Ammon's horn (tissue), 1 donor: ENCODE results near the gene GLI1.

Experiments
- DNase-seq: peaks from one replicate; pipeline ENCODE4 v3.0.0-alpha.2; 2016; ENCODE audit warnings: low spot score

GLI1 gene

DNA sequence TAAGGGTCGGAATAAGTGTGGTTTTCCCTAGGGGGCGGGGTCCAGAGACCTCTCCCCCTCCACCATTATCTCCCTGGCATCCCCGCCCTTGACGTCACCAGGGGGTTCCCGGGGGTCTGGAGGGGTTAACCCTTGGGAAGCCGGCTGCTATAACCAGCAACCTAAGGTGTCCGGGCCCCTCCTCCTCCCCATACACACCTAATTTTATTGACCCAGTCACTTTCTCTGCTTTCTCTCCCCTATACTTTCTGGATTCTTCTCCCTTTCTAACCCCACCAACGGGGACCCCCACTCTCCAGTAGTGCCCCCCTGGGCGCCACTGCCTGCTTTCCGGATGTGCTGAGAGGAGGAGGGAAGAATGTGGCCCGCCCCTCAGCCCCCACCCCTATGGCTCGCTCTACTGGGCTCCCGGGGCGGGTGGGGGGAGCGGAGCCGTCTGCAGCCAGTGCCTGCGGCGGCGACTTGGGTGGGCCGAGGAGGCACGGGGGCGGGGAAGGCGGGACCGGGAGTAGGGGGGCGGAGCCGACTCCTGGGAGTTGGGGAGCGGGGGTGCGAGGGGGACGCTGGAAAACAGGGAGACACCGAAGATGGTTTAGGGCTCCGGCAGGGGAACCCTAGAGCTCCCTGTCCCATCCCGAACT is 1.8 kb downstream of the GLI1 start:
- DNase-seq, result no peak

DNA sequence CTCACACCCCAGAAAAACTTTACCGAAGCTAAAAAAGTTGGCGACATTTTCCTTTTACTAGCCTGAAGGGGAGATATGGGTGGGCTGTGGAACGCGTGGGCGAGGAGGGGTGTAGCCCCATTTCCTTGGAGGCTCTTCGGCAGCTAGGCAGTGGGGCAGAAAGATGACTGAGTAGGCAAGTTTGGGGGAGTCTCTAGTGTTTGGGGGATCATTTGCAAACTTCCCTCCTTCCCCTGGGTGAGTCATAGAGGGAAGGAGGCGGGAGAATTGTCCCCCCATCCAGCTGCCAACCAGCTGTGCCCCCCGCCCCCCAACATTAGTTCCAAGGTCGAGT is 2.3 kb downstream of the GLI1 start:
- DNase-seq, result no peak

DNA sequence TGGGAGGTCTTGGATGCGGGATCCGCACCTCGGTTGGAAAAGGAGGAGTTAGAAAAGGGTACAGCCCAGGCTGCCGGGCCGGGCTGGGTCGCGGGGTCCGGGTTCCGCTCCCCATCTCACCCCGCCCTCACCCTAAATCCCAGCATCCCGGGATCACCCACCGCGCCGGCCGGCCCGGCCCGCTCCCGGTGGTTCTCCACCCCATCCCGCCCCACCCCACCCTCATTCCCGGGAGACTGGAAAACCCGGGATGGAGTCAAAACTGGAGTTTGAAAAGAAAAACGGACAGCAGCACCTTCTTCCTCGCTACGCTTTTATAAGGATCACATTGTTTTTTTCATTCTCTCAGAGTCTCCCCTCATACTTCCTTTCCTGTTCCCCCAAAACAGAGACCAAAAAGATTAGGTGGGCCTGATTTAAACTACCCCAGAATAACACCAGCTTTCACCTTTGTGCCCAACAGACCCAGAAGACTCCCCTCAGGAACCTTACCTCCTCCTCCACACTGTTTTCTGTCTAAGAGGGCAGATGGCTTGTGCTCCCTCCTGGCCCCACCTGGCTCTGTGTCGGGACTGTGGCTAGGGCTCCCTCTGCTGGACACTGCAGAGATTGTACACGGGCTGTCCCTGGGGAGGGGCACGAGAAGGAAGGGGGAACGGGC is 2.8 kb downstream of the GLI1 start:
- DNase-seq, result peak; percentile 86

DNA sequence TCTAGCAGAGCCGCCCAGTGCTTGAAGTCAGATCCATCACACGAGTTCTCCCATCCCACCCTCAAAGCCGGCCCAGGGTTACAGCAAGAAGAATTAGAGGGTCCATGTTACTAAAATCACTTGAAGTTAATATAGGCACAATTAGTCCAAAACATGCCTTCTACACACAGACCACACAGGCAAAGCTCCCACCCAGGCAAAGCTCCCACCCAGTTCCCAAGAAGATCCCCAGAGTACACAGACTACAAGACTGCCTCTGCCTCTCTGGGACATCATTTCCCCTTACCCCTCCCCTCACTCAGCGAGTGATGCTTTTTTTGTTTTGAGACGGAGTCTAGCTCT is 3.3 kb downstream of the GLI1 start:
- DNase-seq, result no peak

DNA sequence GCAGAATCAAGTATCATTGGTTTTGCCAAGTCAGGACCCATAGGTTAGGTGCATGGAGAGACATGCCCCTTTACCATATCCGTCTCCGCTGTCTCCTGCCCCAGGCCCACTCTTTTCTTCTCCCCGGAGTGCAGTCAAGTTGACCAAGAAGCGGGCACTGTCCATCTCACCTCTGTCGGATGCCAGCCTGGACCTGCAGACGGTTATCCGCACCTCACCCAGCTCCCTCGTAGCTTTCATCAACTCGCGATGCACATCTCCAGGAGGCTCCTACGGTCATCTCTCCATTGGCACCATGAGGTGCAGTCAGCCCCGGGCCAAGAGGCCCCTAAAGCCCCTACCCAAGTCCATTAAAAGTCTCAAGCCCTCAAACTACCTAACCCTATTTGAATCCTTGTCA is 5.0 kb downstream of the GLI1 start:
- DNase-seq, result no peak

DNA sequence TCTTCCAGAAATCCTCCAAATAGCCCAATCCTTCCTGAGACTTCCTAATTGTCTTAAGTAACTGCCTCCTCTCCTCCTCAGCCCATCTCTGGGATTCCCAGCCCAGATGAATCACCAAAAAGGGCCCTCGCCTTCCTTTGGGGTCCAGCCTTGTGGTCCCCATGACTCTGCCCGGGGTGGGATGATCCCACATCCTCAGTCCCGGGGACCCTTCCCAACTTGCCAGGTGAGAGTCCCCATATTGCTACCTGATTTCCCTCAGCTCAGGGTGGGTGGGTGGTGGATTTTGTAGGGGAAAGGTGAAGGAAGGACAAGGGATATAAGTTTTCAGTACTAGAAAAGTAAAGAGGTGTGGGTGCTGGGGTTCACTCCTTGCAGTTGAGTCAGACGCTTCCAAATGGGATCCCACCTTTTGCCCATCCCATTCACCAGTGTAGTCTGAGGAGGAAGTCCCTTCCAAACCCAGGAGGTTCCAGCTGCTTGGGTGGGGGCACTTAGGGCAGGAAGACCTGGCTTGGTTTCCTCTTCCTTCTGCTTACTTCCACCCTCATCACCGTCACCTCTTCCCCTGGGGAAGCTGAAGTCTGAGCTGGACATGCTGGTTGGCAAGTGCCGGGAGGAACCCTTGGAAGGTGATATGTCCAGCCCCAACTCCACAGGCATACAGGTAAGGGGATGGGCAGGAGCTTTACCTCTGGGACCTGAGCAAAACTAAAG is 5.6 kb downstream of the GLI1 start:
- no peak for DNase-seq

DNA sequence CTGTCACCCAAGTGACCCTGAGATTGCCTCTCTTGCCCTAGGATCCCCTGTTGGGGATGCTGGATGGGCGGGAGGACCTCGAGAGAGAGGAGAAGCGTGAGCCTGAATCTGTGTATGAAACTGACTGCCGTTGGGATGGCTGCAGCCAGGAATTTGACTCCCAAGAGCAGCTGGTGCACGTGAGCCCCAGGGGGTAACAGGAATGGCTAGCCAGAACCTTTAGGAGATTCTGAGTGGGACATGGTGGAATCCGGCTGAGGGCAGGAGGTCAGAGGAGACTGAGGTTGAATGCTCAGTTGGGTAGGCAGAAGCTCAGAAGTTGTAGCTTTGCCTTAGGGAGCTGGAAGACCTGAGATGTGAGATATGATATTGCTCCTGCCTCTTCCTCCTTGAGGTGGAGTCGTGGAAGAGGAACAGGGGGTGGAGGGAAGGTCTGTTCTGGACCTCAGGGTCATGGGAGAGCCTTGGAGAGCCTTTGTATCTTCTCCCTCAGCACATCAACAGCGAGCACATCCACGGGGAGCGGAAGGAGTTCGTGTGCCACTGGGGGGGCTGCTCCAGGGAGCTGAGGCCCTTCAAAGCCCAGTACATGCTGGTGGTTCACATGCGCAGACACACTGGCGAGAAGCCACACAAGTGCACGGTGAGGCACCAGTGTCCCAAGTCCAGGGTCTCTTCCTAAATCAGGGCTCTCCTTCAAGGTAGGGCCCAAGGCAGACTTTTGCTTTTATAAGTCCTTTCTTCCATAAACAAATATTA is 6.3 kb downstream of the GLI1 start:
- no peak for DNase-seq

DNA sequence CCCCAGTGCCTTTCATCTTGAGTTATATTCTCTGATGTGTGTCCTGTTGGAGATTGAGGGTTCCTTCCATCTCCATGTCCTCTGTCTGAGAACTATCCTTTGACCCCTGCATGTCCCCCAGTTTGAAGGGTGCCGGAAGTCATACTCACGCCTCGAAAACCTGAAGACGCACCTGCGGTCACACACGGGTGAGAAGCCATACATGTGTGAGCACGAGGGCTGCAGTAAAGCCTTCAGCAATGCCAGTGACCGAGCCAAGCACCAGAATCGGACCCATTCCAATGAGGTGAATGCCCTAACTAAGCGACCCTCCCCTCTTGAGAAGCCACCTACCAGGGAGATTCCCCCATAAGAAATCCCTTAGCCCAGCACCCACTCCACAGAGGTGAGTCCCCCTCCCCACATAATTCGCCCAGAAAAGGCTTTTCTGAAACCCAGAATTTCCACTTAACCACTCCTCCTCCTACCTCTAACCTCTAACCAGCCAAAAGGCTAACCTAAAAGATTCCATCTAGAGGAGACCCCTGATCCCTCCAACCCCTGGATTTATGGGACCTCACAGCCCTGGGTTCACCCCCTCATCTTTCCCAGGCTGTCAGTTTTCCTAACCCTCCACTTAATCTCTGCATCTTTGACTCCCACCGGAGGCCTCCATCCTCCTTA is 7.8 kb downstream of the GLI1 start:
- DNase-seq, result no peak

DNA sequence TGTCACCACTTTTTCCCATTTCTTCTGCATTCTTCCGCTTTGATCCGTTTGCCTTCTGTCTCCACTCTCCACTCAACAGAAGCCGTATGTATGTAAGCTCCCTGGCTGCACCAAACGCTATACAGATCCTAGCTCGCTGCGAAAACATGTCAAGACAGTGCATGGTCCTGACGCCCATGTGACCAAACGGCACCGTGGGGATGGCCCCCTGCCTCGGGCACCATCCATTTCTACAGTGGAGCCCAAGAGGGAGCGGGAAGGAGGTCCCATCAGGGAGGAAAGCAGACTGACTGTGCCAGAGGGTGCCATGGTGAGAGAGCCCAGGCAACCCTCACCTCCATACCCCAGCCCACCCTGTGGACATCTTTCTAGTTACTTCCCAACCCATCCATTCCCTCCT is 8.3 kb downstream of the GLI1 start:
- DNase-seq, result no peak

DNA sequence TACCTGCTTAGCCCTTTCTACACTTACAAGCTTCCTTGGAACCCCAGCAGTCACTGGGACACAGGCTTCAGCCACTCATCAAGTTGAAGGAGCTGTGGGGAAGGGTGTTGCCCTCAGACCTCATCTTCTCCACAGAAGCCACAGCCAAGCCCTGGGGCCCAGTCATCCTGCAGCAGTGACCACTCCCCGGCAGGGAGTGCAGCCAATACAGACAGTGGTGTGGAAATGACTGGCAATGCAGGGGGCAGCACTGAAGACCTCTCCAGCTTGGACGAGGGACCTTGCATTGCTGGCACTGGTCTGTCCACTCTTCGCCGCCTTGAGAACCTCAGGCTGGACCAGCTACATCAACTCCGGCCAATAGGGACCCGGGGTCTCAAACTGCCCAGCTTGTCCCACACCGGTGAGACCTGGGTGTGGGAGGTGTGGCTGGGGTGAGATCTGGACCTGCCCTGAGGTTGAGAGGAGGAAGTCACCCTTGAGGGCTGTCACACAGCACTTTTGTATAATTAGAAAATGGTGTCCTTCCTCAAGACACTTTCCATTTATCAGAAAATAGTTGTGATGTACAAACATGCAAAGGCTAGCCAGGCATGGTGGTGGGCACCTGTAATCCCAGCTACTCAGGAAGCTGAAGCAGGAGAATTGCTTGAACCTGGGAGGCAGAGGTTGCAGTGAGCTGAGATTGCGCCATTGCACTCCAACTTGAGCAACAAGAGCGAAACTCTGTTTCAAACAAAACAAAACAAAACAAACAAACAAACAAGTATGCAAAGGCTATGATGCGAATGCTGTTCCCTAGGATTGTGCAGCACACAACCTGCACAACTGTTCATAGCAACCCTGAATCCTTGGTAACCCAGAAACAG is 9.9 kb downstream of the GLI1 start:
- no peak for DNase-seq

DNA sequence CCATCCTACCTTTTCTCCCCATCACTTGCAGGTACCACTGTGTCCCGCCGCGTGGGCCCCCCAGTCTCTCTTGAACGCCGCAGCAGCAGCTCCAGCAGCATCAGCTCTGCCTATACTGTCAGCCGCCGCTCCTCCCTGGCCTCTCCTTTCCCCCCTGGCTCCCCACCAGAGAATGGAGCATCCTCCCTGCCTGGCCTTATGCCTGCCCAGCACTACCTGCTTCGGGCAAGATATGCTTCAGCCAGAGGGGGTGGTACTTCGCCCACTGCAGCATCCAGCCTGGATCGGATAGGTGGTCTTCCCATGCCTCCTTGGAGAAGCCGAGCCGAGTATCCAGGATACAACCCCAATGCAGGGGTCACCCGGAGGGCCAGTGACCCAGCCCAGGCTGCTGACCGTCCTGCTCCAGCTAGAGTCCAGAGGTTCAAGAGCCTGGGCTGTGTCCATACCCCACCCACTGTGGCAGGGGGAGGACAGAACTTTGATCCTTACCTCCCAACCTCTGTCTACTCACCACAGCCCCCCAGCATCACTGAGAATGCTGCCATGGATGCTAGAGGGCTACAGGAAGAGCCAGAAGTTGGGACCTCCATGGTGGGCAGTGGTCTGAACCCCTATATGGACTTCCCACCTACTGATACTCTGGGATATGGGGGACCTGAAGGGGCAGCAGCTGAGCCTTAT is 10.8 kb downstream of the GLI1 start:
- DNase-seq, result no peak

DNA sequence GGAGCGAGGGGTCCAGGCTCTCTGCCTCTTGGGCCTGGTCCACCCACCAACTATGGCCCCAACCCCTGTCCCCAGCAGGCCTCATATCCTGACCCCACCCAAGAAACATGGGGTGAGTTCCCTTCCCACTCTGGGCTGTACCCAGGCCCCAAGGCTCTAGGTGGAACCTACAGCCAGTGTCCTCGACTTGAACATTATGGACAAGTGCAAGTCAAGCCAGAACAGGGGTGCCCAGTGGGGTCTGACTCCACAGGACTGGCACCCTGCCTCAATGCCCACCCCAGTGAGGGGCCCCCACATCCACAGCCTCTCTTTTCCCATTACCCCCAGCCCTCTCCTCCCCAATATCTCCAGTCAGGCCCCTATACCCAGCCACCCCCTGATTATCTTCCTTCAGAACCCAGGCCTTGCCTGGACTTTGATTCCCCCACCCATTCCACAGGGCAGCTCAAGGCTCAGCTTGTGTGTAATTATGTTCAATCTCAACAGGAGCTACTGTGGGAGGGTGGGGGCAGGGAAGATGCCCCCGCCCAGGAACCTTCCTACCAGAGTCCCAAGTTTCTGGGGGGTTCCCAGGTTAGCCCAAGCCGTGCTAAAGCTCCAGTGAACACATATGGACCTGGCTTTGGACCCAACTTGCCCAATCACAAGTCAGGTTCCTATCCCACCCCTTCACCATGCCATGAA is 11.5 kb downstream of the GLI1 start:
- no peak for DNase-seq

DNA sequence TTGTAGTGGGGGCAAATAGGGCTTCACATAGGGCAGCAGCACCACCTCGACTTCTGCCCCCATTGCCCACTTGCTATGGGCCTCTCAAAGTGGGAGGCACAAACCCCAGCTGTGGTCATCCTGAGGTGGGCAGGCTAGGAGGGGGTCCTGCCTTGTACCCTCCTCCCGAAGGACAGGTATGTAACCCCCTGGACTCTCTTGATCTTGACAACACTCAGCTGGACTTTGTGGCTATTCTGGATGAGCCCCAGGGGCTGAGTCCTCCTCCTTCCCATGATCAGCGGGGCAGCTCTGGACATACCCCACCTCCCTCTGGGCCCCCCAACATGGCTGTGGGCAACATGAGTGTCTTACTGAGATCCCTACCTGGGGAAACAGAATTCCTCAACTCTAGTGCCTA is 12.1 kb downstream of the GLI1 start:
- DNase-seq, result no peak

DNA sequence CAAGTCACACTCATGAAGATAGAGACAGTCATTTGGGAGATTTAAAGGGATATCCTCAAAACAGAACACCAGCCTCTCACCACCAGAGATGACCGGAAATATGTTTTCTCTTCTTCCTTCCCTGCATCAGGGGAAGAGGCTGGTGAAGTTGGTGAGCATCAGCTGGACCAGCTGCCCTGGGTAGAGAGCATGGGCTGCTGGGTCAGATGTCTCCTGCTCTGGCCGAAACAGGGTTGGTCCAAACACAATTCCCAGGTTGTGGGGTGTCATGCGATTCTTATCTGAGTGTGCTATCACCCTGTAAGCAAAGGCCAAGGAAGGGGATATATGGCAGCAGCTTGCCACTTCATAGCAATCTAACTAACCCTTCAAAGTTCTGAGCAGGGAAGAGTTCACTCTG is 12.8 kb downstream of the GLI1 start:
- DNase-seq, result no peak

DNA sequence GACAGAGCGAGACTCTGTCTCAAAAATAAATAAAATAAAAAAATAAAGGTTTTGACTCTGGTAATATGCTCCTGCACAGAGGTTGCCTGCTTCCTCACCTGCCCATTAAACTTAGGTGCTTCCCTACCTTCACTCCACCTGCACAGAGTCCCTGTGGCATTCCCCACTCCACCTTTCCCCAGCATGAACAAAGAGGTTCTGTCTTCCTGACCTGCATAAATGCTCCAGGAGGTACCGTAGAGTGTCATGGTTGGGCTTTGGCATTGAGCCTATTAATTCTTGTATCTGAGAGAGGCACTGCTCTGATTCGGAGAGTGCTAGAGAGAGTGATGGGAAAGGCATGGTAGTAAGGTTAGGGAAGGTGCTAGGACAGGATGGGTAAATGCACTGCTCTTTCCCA is 13.8 kb downstream of the GLI1 start:
- no peak for DNase-seq

DNA sequence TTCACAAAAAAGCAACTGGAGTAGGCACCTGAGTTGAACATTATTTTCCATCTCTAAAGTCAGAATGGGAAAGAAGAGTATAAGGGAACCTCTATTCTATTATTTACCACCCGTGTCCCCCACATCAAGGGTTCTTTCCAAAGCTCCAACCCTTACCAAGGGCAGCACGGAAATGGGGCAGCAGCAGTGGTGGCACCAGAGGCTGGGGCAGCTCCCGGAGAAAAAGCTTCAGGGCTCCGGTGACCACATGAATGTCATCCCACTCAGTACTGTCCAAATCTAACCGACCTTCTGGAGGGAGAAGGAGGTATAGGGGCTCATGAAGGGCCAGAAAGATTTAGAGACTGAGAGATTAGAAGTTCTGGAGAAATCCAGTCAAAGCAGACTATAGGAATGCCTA is 14.3 kb downstream of the GLI1 start:
- DNase-seq, result no peak

DNA sequence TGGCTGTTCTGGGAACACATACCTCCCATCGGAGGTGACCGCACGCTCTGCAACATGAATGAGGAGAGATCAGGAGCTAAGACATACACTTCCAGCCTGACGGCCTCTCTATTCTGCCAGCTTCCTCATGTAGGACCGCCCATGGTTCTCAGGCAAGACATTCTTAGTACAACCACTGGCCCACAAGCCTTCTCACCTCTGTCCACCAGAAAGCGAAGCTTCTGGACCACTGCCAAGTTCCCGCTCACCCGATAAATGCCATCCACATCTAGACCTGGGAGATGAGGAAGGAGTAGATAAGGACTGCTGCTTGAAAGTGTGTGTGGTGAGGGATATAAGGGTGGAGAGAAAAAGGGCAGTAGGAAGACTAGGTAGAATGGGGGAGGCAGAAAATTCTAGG is 14.8 kb downstream of the GLI1 start:
- DNase-seq, result no peak

DNA sequence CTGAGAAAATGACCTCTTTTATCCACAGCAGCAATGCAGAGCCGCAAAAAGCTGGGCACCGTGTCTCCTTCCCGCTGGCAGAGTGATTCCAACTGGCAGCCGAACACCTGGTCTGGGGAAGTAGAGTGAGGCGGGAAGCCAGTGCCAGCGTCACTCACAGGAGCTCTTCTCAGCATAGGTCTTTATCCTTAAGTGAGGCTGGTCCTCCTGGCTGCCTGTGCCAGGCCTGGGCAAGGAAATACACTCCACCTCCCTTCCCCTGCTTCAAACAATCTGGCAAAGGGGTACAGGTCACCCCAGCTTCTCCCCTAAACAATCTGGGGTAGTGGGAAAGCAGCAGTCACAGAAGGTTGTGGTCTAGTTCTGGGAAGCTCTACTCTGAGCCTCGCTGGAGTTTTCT is 15.3 kb downstream of the GLI1 start:
- DNase-seq, result no peak

DNA sequence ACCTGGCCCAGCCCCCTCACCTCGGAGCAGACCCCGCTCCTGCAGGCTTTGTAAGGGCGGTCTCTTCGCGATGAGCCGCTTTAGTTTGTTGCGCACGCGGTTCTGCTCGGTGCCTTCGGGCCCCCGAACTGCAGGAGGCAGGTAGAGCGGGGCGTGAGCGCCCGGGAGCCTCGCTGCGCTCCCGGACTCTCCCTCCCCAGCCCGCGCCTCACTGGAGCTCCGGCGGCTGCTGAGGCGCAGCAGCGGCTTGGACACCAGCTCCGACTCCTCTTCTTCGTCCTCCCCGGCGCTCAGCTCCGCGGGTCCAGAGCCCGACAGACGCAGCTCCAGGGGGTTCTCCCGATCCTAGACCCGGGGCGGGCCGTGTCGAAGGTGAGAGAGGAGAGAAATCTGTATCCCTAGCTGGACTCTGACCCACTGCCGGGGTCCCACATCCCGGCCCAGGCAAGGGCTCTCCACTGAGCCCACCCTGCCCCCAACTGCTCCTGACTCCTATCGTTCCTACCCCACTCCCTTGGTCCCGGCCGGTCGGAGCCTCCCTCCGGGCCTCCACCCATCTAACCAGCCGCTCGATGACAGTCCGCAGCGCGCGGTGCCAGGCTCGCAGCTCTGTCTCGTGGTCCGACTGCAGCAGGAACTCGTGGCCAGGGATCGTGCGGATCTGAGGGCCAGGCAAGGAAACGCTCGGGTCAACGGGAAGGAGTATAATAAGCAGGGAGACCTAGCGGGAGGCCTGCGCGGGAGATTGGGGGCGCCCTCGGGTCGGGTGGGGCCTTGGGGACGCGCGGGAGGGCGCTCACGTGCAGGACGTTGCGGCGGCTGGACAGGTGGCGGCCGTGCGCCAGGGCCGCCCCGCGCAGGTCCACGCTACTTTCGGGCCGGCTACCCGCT is 15.9 kb downstream of the GLI1 start:
- DNase-seq, result no peak
